Erythroblast (primary cell): ENCODE results near the gene UCP2.

Experiments
- GATA1 ChIP-seq: IDR thresholded peaks from 2 replicates; pipeline ENCODE4 v1.6.1; 2011; ENCODE audit warnings: low read depth, mild to moderate bottlenecking, control low read depth, low read length, moderate library complexity
- POLR2A ChIP-seq: IDR thresholded peaks from 2 replicates; pipeline ENCODE4 v1.6.1; 2011; ENCODE audit warnings: mild to moderate bottlenecking, low read length

DNA sequence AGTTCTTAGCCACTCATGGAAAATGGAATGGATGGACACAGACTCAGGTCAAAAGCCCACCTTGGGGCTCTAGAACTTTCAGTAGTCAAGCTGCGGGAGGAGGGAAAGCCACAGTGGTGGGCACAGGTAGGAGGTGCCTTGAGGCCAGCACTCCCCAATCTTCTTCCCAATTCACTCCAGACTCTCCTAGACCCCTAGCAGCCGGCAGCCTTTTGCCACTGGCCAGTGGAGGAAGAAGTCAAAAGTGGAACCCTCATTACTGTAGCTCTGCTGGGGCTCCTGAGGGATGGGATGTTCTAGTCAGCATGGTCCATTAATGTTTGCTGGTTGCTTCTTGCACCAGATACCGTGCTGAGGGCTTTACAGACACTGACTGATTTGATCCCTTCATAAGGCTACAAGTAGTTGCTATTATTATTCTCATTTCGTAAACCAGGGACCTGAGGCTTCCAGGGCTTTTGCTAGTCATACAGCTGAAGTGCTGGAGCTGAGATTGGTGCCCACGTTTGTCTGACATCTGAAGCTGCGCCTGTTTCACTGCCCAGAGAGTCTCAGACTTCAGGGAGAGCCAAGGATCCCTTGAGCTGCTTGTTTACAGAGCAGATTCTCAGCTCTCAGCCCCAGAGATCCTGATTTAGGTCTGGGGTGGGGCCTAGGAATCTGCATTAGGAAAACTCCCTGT is 25.2 kb upstream of the UCP2 start:
- no peak for TF ChIP-seq POLR2A
- TF ChIP-seq GATA1 = no peak
